NCI-H2029 (cell line): ENCODE measurements around the gene SV2B.
"Not testable (repeated sequence)": the region's sequence is repeated elsewhere in the genome, so short reads cannot be mapped to it uniquely, and the experiment has no call there.

Experiments
- DNase-seq: peaks from one replicate; lab custom pipeline; 2025; lab: John Stamatoyannopoulos, UW

SV2B gene

GRCh38 chr15:91099995-91100813 lies at the start of gene SV2B:
SV2B (plus strand) TSS chr15:91100257; CDS start chr15:91226264, 126,007 bp downstream.
- peak; percentile 51 for DNase-seq

GRCh38 chr15:91051248-91051647 lies 48.8 kb upstream of the SV2B start:
- DNase-seq = no peak

- DNase-seq = no peak
Measured at GRCh38 chr15:91054816-91055215, 45.2 kb upstream of the SV2B start.

GRCh38 chr15:91055548-91056331 lies 44.3 kb upstream of the SV2B start:
- DNase-seq = peak; percentile 19

- no peak for DNase-seq
Measured at GRCh38 chr15:91061230-91061629, 38.8 kb upstream of the SV2B start.

- no peak for DNase-seq
Measured at GRCh38 chr15:91061997-91062396, 38.1 kb upstream of the SV2B start.

- no peak for DNase-seq
Measured at GRCh38 chr15:91065505-91065904, 34.6 kb upstream of the SV2B start.

GRCh38 chr15:91067036-91067435 lies 33.0 kb upstream of the SV2B start:
- DNase-seq = no peak

GRCh38 chr15:91068436-91068835 lies 31.6 kb upstream of the SV2B start:
- DNase-seq = no peak

GRCh38 chr15:91068966-91069365 lies 31.1 kb upstream of the SV2B start:
- DNase-seq = no peak

GRCh38 chr15:91070872-91071271 lies 29.2 kb upstream of the SV2B start:
- no peak for DNase-seq

- no peak for DNase-seq
Measured at GRCh38 chr15:91072161-91072560, 27.9 kb upstream of the SV2B start.

GRCh38 chr15:91073077-91073476 lies 27.0 kb upstream of the SV2B start:
- no peak for DNase-seq

GRCh38 chr15:91073768-91074167 lies 26.3 kb upstream of the SV2B start:
- DNase-seq = no peak

GRCh38 chr15:91075739-91076138 lies 24.3 kb upstream of the SV2B start:
- no peak for DNase-seq

GRCh38 chr15:91077029-91077428 lies 23.0 kb upstream of the SV2B start:
- DNase-seq = no peak

GRCh38 chr15:91093866-91094265 lies 6.2 kb upstream of the SV2B start:
- DNase-seq = not testable (repeated sequence)

GRCh38 chr15:91098451-91098850 lies 1.6 kb upstream of the SV2B start:
- DNase-seq = no peak

- no peak for DNase-seq
Measured at GRCh38 chr15:91099616-91099994, 452 bp upstream of the SV2B start.

GRCh38 chr15:91100814-91101607 lies 954 bp downstream of the SV2B start:
- no peak for DNase-seq

- no peak for DNase-seq
Measured at GRCh38 chr15:91101608-91101920, 1.5 kb downstream of the SV2B start.

- DNase-seq = no peak
Measured at GRCh38 chr15:91102546-91103330, 2.7 kb downstream of the SV2B start.
